GM19324 (cell line): Measurements from ENCODE around the gene KCNK16.

Source experiments
- ATAC-seq: cut with Tn5 transposase; IDR thresholded peaks from one replicate; pipeline ENCODE4 v1.9.1; 2021; ENCODE audit warnings: mild to moderate bottlenecking, moderate library complexity; ENCODE audit not compliant: unreplicated experiment, low FRiP score

The KCNK16 gene

DNA sequence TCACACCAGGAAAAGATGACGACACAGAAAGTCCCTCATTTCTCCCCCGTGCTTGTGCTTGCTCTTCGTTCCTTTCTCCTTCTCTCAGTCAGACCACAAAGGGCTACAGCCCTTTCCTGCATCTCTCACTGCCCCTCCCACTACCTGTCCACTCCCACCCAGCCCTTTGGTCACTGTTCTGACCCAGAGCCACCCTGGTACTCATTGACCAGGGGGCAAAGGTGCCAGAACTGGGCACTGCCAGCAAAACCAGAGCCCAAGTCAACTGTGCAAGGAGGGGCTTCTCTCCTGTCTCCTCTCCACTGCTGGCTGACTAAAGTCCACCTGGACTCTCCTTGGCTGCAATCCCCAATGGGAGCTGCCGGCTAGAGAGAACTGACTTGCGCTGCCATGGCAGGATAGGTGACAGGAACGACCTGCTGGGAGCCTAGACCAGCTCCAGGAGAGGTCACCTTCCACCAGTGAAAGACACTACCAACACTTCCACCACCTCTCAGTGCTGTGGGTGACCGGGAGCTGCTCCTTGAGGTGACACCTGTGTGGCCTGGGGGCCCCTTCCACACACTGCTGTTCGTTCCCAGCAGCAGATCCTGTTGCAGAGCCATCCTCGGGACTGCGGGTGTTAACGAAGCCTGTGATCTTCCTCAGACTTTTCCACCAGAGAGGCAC lies 41.1 kb downstream of the KCNK16 start:
- no peak for ATAC-seq

DNA sequence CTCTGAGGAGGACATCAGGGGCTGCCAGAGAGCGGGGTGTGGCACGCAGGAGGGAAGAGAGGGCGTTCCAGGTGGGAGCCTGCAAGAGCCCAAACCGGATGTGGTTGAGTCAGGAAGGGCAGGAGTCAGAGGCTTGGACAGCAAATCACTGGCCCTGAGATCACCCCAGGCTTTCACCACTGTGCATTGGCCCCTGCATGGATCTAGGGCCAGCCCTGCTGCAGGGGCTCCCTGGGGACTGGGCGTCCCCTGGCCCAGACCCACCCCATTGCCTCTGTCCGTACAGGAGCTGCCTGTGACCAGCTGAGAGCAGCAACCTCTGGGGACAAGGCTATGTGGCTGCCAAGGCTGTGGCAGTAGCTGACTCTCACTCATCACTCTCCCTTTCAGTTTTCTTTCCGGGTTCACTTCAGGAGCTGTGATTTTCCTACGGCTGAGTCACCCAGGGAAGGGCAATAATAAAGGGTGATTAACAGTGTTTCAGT lies 42.2 kb downstream of the KCNK16 start:
- ATAC-seq: no peak

DNA sequence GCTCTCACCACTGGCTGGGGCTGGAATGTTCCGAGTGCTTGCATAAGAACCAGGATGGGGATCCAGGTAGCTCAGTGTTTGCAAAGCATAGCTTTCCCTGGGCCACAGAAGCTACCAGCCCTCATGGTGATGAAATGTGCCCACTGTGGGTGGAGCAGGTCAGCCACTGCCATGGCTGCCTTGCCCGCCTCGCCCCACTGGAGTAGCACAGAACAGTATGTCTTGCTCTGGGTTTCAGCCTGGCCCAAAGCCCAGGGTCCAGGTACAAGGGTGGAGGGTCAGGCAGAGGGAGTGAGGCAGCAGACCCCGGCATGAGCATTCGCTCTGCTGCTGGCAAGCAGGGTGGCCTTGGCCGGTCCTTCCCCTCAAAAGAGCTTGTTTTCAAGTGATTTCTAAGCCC lies 43.0 kb downstream of the KCNK16 start:
- no peak for ATAC-seq

DNA sequence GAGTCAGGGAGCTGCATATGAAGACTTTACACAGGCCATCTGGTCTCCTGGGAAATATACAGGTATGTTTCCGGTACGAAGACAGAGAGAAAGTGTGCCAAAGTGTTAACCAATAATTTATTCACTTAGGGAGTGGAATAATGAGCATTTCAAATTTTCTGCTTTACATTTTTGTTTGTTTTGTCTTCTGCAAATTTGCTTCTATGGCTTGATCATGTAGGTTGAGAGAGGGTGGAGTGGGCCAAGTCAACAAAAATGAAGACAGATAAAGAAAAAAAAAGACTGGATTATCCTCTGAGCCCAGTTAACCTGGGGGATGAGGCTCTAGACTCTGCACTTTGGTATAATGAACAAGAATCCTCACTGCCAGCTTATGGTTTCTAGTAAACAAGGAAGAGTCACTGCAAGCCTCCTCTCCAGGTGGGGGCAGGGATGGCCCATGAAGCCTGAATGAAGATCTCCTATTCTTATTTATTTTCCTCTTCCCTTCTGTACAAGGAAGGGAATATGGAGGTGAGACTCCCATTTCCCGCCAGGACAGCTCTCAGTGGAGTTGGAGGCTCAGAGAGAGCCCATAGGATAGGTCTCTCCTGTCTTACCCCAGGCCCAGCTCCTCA lies 46.0 kb downstream of the KCNK16 start:
- no peak for ATAC-seq

DNA sequence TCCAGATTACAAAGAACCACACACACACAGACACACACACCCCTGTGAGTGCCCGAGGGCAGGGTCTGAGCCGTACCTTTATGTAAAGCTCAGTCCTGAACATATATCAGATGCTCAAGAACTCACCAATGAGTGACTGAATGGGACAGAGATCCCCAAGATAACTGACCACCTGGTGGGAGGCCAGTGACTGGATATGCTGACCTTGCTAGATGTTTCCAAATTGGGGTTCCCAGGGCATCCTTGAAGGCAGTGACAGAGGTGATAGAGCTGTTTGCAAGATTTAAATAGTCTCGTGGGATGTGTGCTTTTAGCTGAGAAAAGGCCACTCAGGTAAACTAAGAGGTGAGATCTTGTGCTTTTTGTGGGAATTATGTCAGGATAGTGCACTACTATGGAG lies 47.6 kb downstream of the KCNK16 start:
- no peak for ATAC-seq

DNA sequence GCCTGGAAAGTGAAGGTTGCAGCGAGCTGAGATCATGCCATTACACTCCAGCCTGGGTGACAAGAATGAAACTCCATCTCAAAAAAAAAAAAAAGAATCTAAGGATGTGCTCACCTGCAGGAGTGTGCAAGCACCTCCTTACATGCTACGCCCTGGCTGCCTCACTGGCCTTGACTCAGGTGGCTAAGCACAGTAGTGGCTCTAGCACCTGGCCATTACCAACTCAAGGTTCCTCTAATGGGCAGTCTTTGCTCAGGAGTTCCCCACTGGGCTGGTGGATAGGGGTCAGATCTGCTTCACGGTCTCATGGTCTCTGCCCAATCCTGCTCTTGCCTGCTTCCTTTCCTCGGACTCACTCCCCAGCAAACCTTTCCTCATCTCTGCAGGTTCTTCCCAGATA lies 48.0 kb downstream of the KCNK16 start:
- no peak for ATAC-seq

DNA sequence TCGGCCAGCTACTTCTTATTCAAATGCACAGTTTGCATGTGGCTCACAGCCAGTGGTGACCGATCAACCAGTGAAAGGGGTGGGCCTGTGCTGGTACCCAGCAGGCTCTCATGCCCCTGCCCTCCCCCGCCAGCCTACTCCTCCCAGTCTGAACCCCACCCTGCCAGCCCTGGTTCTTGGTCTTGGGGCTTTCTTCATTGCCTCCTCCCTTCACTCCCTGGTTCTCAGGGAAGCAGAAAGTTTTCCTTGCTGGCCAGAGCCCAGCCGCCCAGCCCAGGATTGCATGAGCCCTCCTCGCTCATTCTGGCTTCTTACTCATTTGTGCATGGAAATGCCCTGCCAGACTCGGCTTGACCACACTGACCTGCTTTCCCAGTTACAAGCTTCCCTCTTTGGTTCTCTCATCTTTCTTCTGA lies 49.1 kb downstream of the KCNK16 start:
- ATAC-seq: no peak

DNA sequence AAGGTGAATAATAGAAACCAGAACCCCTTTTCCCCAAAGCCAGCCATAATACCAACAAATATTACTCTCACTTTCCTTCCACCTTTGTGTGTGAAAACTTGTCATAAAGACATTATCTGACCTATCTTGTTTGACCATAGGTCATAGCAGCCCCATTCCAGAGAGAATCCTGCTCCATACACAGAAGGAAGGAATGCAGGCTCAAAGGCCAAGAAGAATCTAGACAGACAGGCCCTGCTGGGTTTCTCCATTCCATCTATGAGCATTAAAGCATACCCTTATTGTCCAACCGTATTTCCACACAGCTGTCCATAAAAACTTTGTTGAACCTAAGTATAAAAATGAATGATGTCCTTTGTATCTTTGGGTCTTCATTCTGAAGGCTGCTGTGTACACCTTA lies 52.5 kb downstream of the KCNK16 start:
- ATAC-seq: no peak

DNA sequence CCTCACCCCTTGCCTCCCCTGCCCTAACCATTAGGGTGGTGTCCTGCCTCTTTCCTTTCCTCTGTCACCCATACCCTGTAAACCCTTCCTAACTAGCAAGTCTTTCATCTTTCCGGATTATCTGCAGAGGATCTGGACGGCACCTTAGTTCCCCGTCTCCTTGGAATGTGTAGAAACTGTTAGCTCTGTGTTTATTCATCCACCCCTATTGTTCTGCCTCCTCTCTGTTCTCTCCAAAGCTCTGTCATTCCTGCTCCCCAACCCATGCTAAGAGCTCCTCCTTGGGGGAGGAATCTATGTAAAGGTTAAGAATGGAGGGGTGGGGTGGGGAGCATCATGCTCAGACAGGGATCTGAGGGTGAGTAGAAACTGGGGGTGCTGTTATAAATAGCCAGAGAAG lies 53.8 kb downstream of the KCNK16 start:
- no peak for ATAC-seq

DNA sequence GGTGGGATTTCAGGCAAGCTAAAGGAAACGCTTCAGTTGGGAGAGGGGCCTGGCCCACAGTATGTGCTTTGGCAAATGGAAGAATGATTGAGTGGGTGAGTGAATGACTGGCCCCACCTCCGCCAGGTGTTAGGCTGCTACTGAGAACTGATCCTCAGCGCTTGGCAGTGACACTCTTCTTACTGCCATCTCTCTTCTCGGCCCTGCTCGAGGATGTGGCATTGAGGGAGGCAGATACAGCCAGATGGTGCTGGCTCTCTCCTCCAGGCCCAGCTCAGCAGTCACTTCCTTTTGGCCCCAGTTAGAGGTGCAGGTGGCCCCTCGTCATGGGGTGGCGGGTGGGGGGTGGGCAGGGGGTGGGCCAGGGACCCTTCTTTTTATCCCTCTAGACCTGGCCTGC lies 54.3 kb downstream of the KCNK16 start:
- ATAC-seq: no peak

DNA sequence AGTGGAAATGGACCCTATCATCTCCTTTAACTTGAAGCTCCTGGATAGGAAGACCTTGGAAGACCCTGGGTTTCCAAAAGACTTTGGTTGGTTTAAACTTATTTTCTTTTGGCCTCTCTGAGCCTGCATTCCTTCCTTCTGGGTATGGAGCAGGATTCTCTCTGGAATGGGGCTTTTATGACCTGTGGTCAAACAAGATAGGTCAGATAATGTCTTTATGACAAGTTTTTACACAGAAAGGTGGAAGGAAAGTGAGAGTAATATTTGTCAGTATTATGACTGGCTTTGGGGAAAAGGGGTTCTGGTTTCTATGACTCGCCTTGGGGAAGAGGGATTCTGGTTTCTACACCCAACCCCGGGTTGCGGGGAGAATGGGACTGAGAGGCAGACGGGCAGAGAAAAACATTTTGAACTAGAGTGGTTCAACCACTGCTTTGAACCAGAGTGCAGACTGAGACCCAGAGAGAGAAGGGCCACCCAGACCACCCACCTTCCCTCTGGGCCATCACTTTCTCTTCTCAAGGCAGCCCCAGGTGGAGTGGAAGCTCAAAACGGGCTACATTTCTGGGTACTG lies 55.6 kb downstream of the KCNK16 start:
- ATAC-seq: no peak

DNA sequence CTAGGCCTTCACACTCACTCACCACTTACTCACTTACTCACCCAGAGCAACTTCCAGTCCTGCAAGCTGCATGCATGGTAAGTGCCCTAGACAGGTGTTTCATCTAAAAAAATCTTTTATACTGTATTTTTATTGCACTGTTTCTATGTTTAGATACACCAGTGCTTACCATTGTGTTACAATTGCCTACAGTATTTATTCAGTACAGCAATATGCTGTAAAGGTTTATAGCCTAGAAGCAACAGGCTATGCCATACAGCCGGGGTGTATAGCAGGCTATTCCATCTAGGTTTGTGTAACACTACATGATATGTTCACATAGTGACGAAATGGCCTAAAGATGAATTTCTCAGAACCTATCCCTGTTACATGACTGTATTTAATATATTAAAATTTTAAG lies 56.1 kb downstream of the KCNK16 start:
- no peak for ATAC-seq
